Liver (tissue), 9 donors: ENCODE data around the gene SCN4A. TPM values are rescaled to one million over a fixed set of nuclear protein-coding genes. Genes with fewer than 3 reads are reported as not detected.

Experiments used
- DNase-seq: peaks from one replicate; pipeline ENCODE4 v3.0.0-alpha.2; 2017; ENCODE audit warnings: low spot score
- H3K27ac ChIP-seq, 2 donors: one replicate each; pipeline ENCODE4 v1.7.0; 2013; ENCODE audit warnings: inconsistent platforms in 2 of 2, low read length in 2 of 2, control low read depth in 1 of 2, low read depth in 1 of 2, mild to moderate bottlenecking in 1 of 2
- H3K27me3 ChIP-seq, 4 donors: one replicate each; pipeline versions ENCODE4 v1.6.1 to v1.7.0; 2013; ENCODE audit warnings: low read length in 3 of 4, inconsistent platforms in 1 of 4, mild to moderate bottlenecking in 1 of 4, moderate library complexity in 1 of 4; ENCODE audit not compliant: control insufficient read depth in 4 of 4, insufficient read depth in 4 of 4
- H3K36me3 ChIP-seq, 4 donors: one replicate each; pipeline versions ENCODE4 v1.6.1 to v1.7.0; 2013; ENCODE audit warnings: low read length in 3 of 4, mild to moderate bottlenecking in 3 of 4, low read depth in 1 of 4, moderate library complexity in 1 of 4; ENCODE audit not compliant: control insufficient read depth in 4 of 4, insufficient read depth in 3 of 4
- H3K4me1 ChIP-seq, 4 donors: one replicate each; pipeline versions ENCODE4 v1.6.1 to v1.7.0; 2013; ENCODE audit warnings: low read length in 3 of 4, mild to moderate bottlenecking in 3 of 4, moderate library complexity in 1 of 4; ENCODE audit not compliant: control insufficient read depth in 4 of 4, insufficient read depth in 4 of 4
- H3K4me3 ChIP-seq, 3 donors: one replicate each; pipeline versions ENCODE4 v1.6.1 to v1.7.0; 2013; ENCODE audit warnings: low read length in 3 of 3, control low read depth in 1 of 3, low read depth in 1 of 3, mild to moderate bottlenecking in 1 of 3
- H3K9ac ChIP-seq, 2 donors: one replicate each; pipeline ENCODE4 v1.7.0; 2013; ENCODE audit warnings: low read length in 2 of 2, mild to moderate bottlenecking in 2 of 2, moderate library complexity in 2 of 2, control low read depth in 1 of 2, low read depth in 1 of 2
- H3K9me3 ChIP-seq, 4 donors: one replicate each; pipeline versions ENCODE4 v1.6.1 to v1.7.0; 2013; ENCODE audit warnings: low read length in 3 of 4; ENCODE audit not compliant: control insufficient read depth in 4 of 4
- EGR1 ChIP-seq, 2 donors: IDR thresholded peaks; 2 replicates each; pipeline ENCODE4 v1.6.1; 2016 to 2018; ENCODE audit warnings: antibody characterized with exemption in 2 of 2, low read depth in 2 of 2
- FOXA1 ChIP-seq: IDR thresholded peaks from 2 replicates; pipeline ENCODE4 v1.6.1; 2016; ENCODE audit warnings: antibody characterized with exemption
- FOXA2 ChIP-seq: IDR thresholded peaks from 2 replicates; pipeline ENCODE4 v1.6.1; 2016; ENCODE audit warnings: antibody characterized with exemption
- GABPA ChIP-seq, 2 donors: IDR thresholded peaks in 1 of 2; conservative IDR thresholded peaks in 1 of 2; 2 replicates each; pipeline ENCODE4 v1.6.1; 2016; ENCODE audit warnings: antibody characterized with exemption in 2 of 2, mild to moderate bottlenecking in 1 of 2, moderate library complexity in 1 of 2
- HNF4A ChIP-seq, 2 donors: conservative IDR thresholded peaks; 2 replicates each; pipeline ENCODE4 v1.6.1; 2016; ENCODE audit warnings: antibody characterized with exemption in 2 of 2, mild to moderate bottlenecking in 2 of 2
- HNF4G ChIP-seq: IDR thresholded peaks from 2 replicates; pipeline ENCODE4 v1.6.1; 2016; ENCODE audit warnings: antibody characterized with exemption
- JUND ChIP-seq, 2 donors: IDR thresholded peaks; 2 replicates each; pipeline ENCODE4 v1.6.1; 2016; ENCODE audit warnings: antibody characterized with exemption in 2 of 2
- NR2F2 ChIP-seq: IDR thresholded peaks from 2 replicates; pipeline ENCODE4 v1.6.1; 2016; ENCODE audit warnings: antibody characterized with exemption
- RAD21 ChIP-seq, 2 donors: IDR thresholded peaks; 2 replicates each; pipeline ENCODE4 v1.6.1; 2016; ENCODE audit warnings: antibody characterized with exemption in 2 of 2, mild to moderate bottlenecking in 2 of 2
- REST ChIP-seq: IDR thresholded peaks from 2 replicates; pipeline ENCODE4 v1.6.1; 2016; ENCODE audit warnings: antibody characterized with exemption, mild to moderate bottlenecking
- RXRA ChIP-seq, 2 donors: IDR thresholded peaks; 2 replicates each; pipeline ENCODE4 v1.6.1; 2017 to 2018; ENCODE audit warnings: antibody characterized with exemption in 2 of 2, mild to moderate bottlenecking in 1 of 2
- SP1 ChIP-seq: IDR thresholded peaks from 2 replicates; pipeline ENCODE4 v1.6.1; 2018; ENCODE audit warnings: antibody characterized with exemption, mild to moderate bottlenecking
- TAF1 ChIP-seq: conservative IDR thresholded peaks from 2 replicates; pipeline ENCODE4 v1.6.1; 2016; ENCODE audit warnings: antibody characterized with exemption, mild to moderate bottlenecking
- YY1 ChIP-seq: IDR thresholded peaks from 2 replicates; pipeline ENCODE4 v1.6.1; 2016; ENCODE audit warnings: antibody characterized with exemption, mild to moderate bottlenecking
- ZBTB33 ChIP-seq: IDR thresholded peaks from 2 replicates; pipeline ENCODE4 v1.6.1; 2016; ENCODE audit warnings: antibody characterized with exemption
- WGBS: extraction: QIAGEN DNeasy Blood & Tissue Kit; methylation state at CpG from one replicate; pipeline ENCODE4 v1.1.7; 2013; 5-methylcytosine and 5-hydroxymethylcytosine counted together
- polyA plus RNA-seq, 2 donors: library from polyadenylated mRNA; stranded (reverse) in 1 of 2; unstranded in 1 of 2; fragments of 200-250 nt in 1 of 2; fragments of >200 nt in 1 of 2; fragmentation: Nextera tagmentation in 1 of 2; extraction: Ambion mirVana in 1 of 2; gene quantifications; one replicate each; pipeline versions ENCODE4 v1.2.1 to v1.2.3, GENCODE V29; 2013 to 2015
- total RNA-seq, 2 donors: library from RNA; depleted of rRNA; stranded (reverse); fragments of >200 nt; gene quantifications; one replicate each; pipeline ENCODE4 v1.2.3, GENCODE V29; 2014
- TF ChIP-seq, protein P1 (sequence below): IDR thresholded peaks from 2 replicates; pipeline ENCODE4 v1.6.1; 2016; ENCODE audit warnings: antibody characterized with exemption
- TF ChIP-seq, protein P2 (sequence below): fragments of 150-350 bp; IDR thresholded peaks from 2 replicates; pipeline ENCODE4 v1.5.1; 2017; ENCODE audit warnings: improper control_type of control experiment, low read depth, low read length; ENCODE audit not compliant: missing input control
- TF ChIP-seq, protein P3 (sequence below): IDR thresholded peaks from 2 replicates; pipeline ENCODE4 v1.6.1; 2016; ENCODE audit warnings: antibody characterized with exemption
- donor health status: healthy.
- donor health status: healthy.
- donor health status: healthy.
- donor health status: healthy.
- donor health status: healthy.

Gene SCN4A
- total and polyA plus RNA-seq, 4 donors, result 0.04 to 1.3 (median 0.43) TPM

DNA sequence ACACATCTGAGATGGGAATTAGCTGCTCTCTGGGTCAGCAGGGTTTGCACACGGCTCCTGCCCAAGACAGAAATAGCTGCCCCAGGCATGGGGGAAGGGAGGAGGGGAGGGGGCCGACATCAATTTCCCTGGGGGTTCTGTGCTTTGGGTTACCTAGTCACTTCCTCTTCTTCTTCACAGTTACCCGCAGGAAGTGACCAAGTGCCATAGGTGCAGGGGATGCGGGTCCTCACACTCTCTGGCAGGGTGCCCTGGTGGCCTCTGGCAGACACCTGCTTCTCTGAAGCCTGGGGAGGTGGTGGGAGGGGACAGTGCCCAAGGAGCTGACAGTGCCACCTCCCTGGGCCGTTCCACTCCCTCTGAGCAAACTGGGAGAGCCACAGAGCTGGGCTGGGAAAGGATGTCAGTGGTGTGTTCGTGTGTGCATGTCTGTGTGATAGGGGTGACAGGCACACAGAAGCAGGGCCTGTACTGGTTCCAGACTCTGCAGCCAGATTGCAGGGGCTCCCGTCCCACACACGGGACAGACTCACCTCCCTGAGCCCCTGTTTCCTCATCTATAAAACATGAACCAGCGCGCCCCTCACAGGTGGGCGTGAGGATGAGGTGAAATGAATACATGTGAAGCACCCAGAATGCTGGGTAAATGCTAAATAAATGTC, 18.2 kb downstream of the SCN4A start:
- no peaks in the 10 kb centered on the region for H3K27me3 ChIP-seq
- no peak for DNase-seq
- H3K27ac ChIP-seq, result no peak overlapping the region
- 65% methylated on average over 11 of the region's 11 CpGs for WGBS
- H3K4me1 ChIP-seq, result no peaks in the 10 kb centered on the region
- no peak for TF ChIP-seq HNF4G
- TF ChIP-seq YY1, result no peak
- TF ChIP-seq REST, result no peak
- no peak for TF ChIP-seq RAD21 (IDR thresholded peaks at IDR 0.05)
- no peak for TF ChIP-seq JUND (IDR thresholded peaks at IDR 0.05)
- TF ChIP-seq RXRA (IDR thresholded peaks at IDR 0.05), result no peak
- TF ChIP-seq FOXA1, result no peak
- TF ChIP-seq, protein P1, sequence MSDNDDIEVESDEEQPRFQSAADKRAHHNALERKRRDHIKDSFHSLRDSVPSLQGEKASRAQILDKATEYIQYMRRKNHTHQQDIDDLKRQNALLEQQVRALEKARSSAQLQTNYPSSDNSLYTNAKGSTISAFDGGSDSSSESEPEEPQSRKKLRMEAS, result no peak
- TF ChIP-seq NR2F2, result no peak
- TF ChIP-seq TAF1, result no peak
- TF ChIP-seq HNF4A (conservative IDR thresholded peaks at IDR 0.05), result no peak
- no peak for TF ChIP-seq ZBTB33
- TF ChIP-seq, protein P2, sequence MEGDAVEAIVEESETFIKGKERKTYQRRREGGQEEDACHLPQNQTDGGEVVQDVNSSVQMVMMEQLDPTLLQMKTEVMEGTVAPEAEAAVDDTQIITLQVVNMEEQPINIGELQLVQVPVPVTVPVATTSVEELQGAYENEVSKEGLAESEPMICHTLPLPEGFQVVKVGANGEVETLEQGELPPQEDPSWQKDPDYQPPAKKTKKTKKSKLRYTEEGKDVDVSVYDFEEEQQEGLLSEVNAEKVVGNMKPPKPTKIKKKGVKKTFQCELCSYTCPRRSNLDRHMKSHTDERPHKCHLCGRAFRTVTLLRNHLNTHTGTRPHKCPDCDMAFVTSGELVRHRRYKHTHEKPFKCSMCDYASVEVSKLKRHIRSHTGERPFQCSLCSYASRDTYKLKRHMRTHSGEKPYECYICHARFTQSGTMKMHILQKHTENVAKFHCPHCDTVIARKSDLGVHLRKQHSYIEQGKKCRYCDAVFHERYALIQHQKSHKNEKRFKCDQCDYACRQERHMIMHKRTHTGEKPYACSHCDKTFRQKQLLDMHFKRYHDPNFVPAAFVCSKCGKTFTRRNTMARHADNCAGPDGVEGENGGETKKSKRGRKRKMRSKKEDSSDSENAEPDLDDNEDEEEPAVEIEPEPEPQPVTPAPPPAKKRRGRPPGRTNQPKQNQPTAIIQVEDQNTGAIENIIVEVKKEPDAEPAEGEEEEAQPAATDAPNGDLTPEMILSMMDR, result no peak
- no peak for TF ChIP-seq FOXA2
- TF ChIP-seq EGR1 (IDR thresholded peaks at IDR 0.05; ENCODE audit: low read depth in 2 of 2), result no peak
- no peak for TF ChIP-seq SP1
- no peak for TF ChIP-seq GABPA (IDR thresholded peaks at IDR 0.05 in 1 of 2, conservative IDR thresholded peaks at IDR 0.05 in 1 of 2)
- TF ChIP-seq, protein P3, sequence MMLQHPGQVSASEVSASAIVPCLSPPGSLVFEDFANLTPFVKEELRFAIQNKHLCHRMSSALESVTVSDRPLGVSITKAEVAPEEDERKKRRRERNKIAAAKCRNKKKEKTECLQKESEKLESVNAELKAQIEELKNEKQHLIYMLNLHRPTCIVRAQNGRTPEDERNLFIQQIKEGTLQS, result no peak
- no peak overlapping the region for H3K9ac ChIP-seq
- H3K9me3 ChIP-seq, result no peaks in the 10 kb centered on the region
- no peaks in the 10 kb centered on the region for H3K36me3 ChIP-seq
- no peak overlapping the region for H3K4me3 ChIP-seq
